ENCODE data around the gene VRK1. TPM values are rescaled to one million over a fixed set of nuclear protein-coding genes. Genes with fewer than 3 reads are reported as not detected.

VRK1 gene
- total and polyA plus RNA-seq, 2 of the 8 experiments (the other 6 are each of a cell fraction or from before 2014, with no cell fraction given), result 24.2 to 64.8 TPM

DNA sequence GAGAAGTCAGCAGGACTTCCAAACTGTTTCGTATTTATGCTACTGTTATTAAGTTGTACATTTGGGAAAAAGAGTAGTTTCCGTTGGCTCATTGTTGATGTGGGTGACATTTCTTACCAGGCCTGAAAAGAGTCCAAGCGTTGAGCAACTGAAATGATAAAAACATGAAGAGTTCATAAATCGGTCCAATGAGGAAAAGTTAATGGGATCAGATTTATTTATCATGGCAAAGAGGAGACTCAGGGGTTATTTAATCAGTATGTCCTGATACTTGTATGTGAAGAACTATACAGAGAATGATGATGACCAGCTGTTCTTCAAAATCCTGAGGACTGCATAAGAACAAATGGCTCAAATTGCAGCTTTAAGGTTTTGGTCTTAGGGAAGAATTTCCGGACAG lies 7.7 kb downstream of the VRK1 start:
- Histone ChIP-seq H3K4me2 (ENCODE audit: insufficient read depth in 1 of 2, low read depth in 2 of 2, low read length in 2 of 2) (no peak overlapping the region), H2BK120ac (replicated peaks; ENCODE audit: low read depth, low read length) (no peak overlapping the region), H2AK5ac (ENCODE audit: low read depth, low read length) (no peak overlapping the region), H2BK20ac (ENCODE audit: low read length) (no peak overlapping the region), H4K5ac (ENCODE audit: insufficient read length, low read depth, low read length) (no peak overlapping the region), H3K9ac (replicated peaks in 1 of 4; ENCODE audit: extremely low read depth in 1 of 4, low read depth in 3 of 4, low read length in 3 of 4) (no peak overlapping the region), H3K9me3 (ENCODE audit: insufficient read depth in 2 of 2, low read depth in 1 of 2, low read length in 1 of 2) (no peaks in the 10 kb centered on the region), H3K18ac (ENCODE audit: extremely low read depth, low read length) (no peak overlapping the region), H3K79me1 (ENCODE audit: low read depth, low read length) (peaks cover 5% of the 10 kb centered on the region), H4K8ac (ENCODE audit: extremely low read depth, insufficient read depth, low read length) (no peak overlapping the region), H4K20me1 (replicated peaks in 1 of 2; ENCODE audit: control insufficient read depth in 1 of 2, insufficient read depth in 2 of 2, low read length in 2 of 2) (peaks cover 8 to 11% of the 10 kb centered on the region in 2 experiments), H2BK15ac (ENCODE audit: low read length) (no peak overlapping the region), H3K36me3 (ENCODE audit: control insufficient read depth in 2 of 4, insufficient read depth in 4 of 4, low read length in 3 of 4) (no peaks in the 10 kb centered on the region), H3K4me1 (replicated peaks in 1 of 4; ENCODE audit: control insufficient read depth in 3 of 4, insufficient read depth in 4 of 4, low read length in 3 of 4) (no peaks in the 10 kb centered on the region; a peak in 1 of 7 replicates), H3K4me3 (ENCODE audit: extremely low read depth in 1 of 4, insufficient read depth in 2 of 4, low read depth in 3 of 4, low read length in 4 of 4) (no peak overlapping the region), H3K27me3 (replicated peaks in 1 of 4; ENCODE audit: control insufficient read depth in 3 of 4, extremely low read depth in 1 of 4, insufficient read depth in 3 of 4, low read length in 3 of 4) (no peaks in the 10 kb centered on the region), H3K79me2 (ENCODE audit: control insufficient read depth in 1 of 2, insufficient read depth in 2 of 2, low read length in 2 of 2) (peaks cover 6 to 100% of the 10 kb centered on the region in 2 experiments), H3K27ac (ENCODE audit: low read depth, low read length) (no peak overlapping the region), H2AFZ (ENCODE audit: low read length) (no peak overlapping the region), H3K4ac (replicated peaks; ENCODE audit: insufficient read length, low read depth, low read length) (no peak overlapping the region), H3K23me2 (ENCODE audit: low read depth, low read length) (no peaks in the 10 kb centered on the region), H3K23ac (ENCODE audit: insufficient read length) (no peak overlapping the region), H3K14ac (ENCODE audit: insufficient read length) (no peak overlapping the region), H2BK12ac (ENCODE audit: low read depth, low read length) (no peak overlapping the region), H3K56ac (replicated peaks; ENCODE audit: insufficient read length, low read depth, low read length) (no peak overlapping the region), H2BK5ac (ENCODE audit: low read depth, low read length) (no peak overlapping the region), H4K91ac (replicated peaks; ENCODE audit: insufficient read length, low read length) (no peak overlapping the region)
- 87% methylated on average over 5 of the region's 5 CpGs; no CpG with 5 or more reads in 1 of the 2 experiments for WGBS, 2 experiments (ENCODE audit: extremely low coverage in 1 of 2, insufficient coverage in 1 of 2, insufficient read length in 1 of 2, insufficient replicate concordance in 2 of 2, low coverage in 1 of 2, low lambda C conversion rate in 2 of 2, missing lambda C conversion rate in 1 of 2)
- no peak for TF ChIP-seq SP4 (IDR thresholded peaks at IDR 0.05; ENCODE audit: low read length)
- TF ChIP-seq ZNF274 (IDR thresholded peaks at IDR 0.05; ENCODE audit: borderline replicate concordance, extremely low read depth, low read length), result no peak
- TF ChIP-seq SP1 (IDR thresholded peaks at IDR 0.05; ENCODE audit: low read depth, low read length), result no peak
- no peak for TF ChIP-seq NRF1 (IDR thresholded peaks at IDR 0.05; ENCODE audit: low read depth, low read length)
- no peak for TF ChIP-seq POU5F1 (IDR thresholded peaks at IDR 0.05; ENCODE audit: low read depth, low read length)
- TF ChIP-seq KDM4A (IDR thresholded peaks at IDR 0.05; ENCODE audit: low read depth, low read length, severe bottlenecking), result no peak
- no peak for TF ChIP-seq HDAC2 (IDR thresholded peaks at IDR 0.05; ENCODE audit: borderline replicate concordance in 1 of 2, low read depth in 2 of 2, low read length in 2 of 2)
- no peak for TF ChIP-seq TBP (IDR thresholded peaks at IDR 0.05; ENCODE audit: low read depth, low read length)
- TF ChIP-seq CREB1 (IDR thresholded peaks at IDR 0.05), result no peak
- TF ChIP-seq CEBPB (IDR thresholded peaks at IDR 0.05; ENCODE audit: low read depth, low read length), result no peak
- ChIA-PET POLR2A (ENCODE audit: partially characterized antibody) (no interaction called here), CTCF (ENCODE audit: partially characterized antibody) (no interaction called here)
- no peak for FAIRE-seq
- DNase-seq (ENCODE audit: low read depth in 1 of 2, low spot score in 2 of 2), result no peak

All from H1 (cell line).